Measurements from ENCODE around the gene TOGARAM1. TPM values are rescaled to one million over a fixed set of nuclear protein-coding genes. Genes with fewer than 3 reads are reported as not detected.
A peak's percentile ranks its signal among the peaks of the same experiment; 100 is the strongest.

Gene TOGARAM1
- total RNA-seq, 2 experiments from 2014 or later = 13.2 to 17.8 TPM

DNA sequence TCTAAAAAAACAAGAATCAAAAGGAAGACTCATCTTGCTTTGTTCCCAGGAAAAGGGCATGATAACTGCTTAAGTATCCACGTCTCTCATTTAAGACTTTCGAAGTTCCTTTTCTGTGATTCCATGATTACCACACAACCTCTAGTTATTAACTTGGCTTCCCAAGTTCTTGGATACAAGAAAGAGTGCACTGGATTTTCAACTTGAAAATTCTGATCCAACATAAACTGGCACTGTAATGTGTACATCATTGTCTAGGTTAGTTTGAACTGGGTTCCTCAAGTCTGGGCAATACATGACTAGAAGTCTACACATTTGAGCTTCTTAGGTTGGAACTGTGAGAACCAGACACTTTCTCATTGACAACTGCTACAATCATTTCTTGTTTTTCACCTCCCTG lies 1.8 kb upstream of the TOGARAM1 start:
- ATAC-seq (ENCODE audit: poor library complexity) (no peak), DNase-seq (peak in 1 of 14 experiments; percentile 5)
- Mint-ChIP-seq H3K27me3 (no peaks in the 10 kb centered on the region), H3K36me3 (ENCODE audit: low read depth) (peaks cover 19% of the 10 kb centered on the region), H3K27ac (no peak overlapping the region), H3K9me3 (peaks cover 10% of the 10 kb centered on the region), H3K4me1 (ENCODE audit: low read depth) (peaks cover 67% of the 10 kb centered on the region), H3K4me3 (peak overlapping the region; percentile 71)
- Histone ChIP-seq H3K4me3 (ENCODE audit: low read length) (peak overlapping the region; percentile 91), H3K4me1 (ENCODE audit: insufficient read depth, low read length) (peaks cover 29% of the 10 kb centered on the region), H3K36me3 (ENCODE audit: insufficient read depth, low read length) (peaks cover 5% of the 10 kb centered on the region), H3K27me3 (ENCODE audit: control insufficient read depth in 1 of 2, insufficient read depth in 2 of 2, low read length in 2 of 2) (no peaks in the 10 kb centered on the region), H3K9me3 (ENCODE audit: control insufficient read depth in 1 of 2, insufficient read depth in 1 of 2, low read length in 2 of 2) (peaks cover 7 to 13% of the 10 kb centered on the region in 2 experiments), H3K27ac (ENCODE audit: low read depth in 1 of 2, low read length in 2 of 2) (no peak overlapping the region)
- TF ChIP-seq, protein P1, sequence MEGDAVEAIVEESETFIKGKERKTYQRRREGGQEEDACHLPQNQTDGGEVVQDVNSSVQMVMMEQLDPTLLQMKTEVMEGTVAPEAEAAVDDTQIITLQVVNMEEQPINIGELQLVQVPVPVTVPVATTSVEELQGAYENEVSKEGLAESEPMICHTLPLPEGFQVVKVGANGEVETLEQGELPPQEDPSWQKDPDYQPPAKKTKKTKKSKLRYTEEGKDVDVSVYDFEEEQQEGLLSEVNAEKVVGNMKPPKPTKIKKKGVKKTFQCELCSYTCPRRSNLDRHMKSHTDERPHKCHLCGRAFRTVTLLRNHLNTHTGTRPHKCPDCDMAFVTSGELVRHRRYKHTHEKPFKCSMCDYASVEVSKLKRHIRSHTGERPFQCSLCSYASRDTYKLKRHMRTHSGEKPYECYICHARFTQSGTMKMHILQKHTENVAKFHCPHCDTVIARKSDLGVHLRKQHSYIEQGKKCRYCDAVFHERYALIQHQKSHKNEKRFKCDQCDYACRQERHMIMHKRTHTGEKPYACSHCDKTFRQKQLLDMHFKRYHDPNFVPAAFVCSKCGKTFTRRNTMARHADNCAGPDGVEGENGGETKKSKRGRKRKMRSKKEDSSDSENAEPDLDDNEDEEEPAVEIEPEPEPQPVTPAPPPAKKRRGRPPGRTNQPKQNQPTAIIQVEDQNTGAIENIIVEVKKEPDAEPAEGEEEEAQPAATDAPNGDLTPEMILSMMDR (IDR thresholded peaks at IDR 0.05) = no peak
- intact Hi-C loops (cut with DNase I, micrococcal nuclease) = loop anchor here (2.0 kb wide), 3 partner anchors 13 to 125 kb away; partner anchors contain the start of gene PRPF39 (in 1 of the 2)
- ChIA-PET CTCF (interaction anchor here (0.9 kb wide), 1 partner anchor 175 kb away, joined by 4 read pairs; no protein-coding TSS in a partner anchor), POLR2A (interaction anchor here (1.7 to 4.5 kb wide), 7 partner anchors 28 to 293 kb away, joined by 3 to 119 read pairs (median 33); partner anchors contain the start of genes FANCM, FKBP3, MIS18BP1 and PRPF39)

DNA sequence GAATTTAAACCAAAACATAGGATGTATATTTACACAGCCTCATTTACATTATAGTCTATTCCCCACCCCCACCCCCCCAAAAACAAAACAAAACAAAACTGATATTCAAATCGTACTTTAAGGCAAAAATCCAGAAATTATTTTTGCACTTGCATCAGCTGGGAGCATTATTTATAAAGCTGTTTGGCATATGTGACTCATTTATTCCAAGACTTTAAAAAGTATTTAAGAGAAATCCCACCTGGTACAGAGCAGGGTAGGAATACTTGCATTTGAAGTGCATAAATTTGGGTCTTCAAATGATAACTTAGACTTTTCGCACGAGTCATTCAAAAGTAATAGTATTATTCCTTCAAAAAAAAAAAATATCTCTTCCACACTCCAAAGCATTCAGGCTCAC lies 1.3 kb upstream of the TOGARAM1 start:
- peaks cover 7 to 13% of the 10 kb centered on the region in 2 experiments for H3K9me3 ChIP-seq (ENCODE audit: control insufficient read depth in 1 of 2, insufficient read depth in 1 of 2, low read length in 2 of 2)
- peak overlapping the region; percentile 91 for H3K4me3 ChIP-seq (ENCODE audit: low read length)
- DNase-seq (no peak), ATAC-seq (ENCODE audit: poor library complexity) (no peak)
- peaks cover 19% of the 10 kb centered on the region for H3K36me3 Mint-ChIP-seq (ENCODE audit: low read depth)
- ChIA-PET POLR2A (interaction anchor here (0.7 to 4.5 kb wide), 15 partner anchors 13 to 292 kb away, joined by 3 to 119 read pairs (median 7); partner anchors contain the start of genes FANCM, FKBP3, MIS18BP1 and PRPF39), CTCF (interaction anchor here (0.9 kb wide), 1 partner anchor 174 kb away, joined by 4 read pairs; no protein-coding TSS in a partner anchor)
- intact Hi-C loops (cut with DNase I, micrococcal nuclease) = loop anchor here (1.0 to 2.0 kb wide), 4 partner anchors 14 to 174 kb away; partner anchors contain the start of genes FKBP3 (in 1 of the 2) and PRPF39 (in 1 of the 2)
- H3K27ac ChIP-seq (ENCODE audit: low read depth in 1 of 2, low read length in 2 of 2) = peak overlapping the region; percentile 93 to 97
- H3K4me3 Mint-ChIP-seq = peak overlapping the region; percentile 71
- no peak overlapping the region for H3K27ac Mint-ChIP-seq
- H3K9me3 Mint-ChIP-seq = peaks cover 12% of the 10 kb centered on the region
- no peaks in the 10 kb centered on the region for H3K27me3 Mint-ChIP-seq
- H3K4me1 Mint-ChIP-seq (ENCODE audit: low read depth) = peaks cover 65% of the 10 kb centered on the region
- TF ChIP-seq, protein P1 (IDR thresholded peaks at IDR 0.05) = no peak
- H3K4me1 ChIP-seq (ENCODE audit: insufficient read depth, low read length) = peaks cover 25% of the 10 kb centered on the region
- H3K36me3 ChIP-seq (ENCODE audit: insufficient read depth, low read length) = peaks cover 5% of the 10 kb centered on the region
- H3K27me3 ChIP-seq (ENCODE audit: control insufficient read depth in 1 of 2, insufficient read depth in 2 of 2, low read length in 2 of 2) = no peaks in the 10 kb centered on the region

DNA sequence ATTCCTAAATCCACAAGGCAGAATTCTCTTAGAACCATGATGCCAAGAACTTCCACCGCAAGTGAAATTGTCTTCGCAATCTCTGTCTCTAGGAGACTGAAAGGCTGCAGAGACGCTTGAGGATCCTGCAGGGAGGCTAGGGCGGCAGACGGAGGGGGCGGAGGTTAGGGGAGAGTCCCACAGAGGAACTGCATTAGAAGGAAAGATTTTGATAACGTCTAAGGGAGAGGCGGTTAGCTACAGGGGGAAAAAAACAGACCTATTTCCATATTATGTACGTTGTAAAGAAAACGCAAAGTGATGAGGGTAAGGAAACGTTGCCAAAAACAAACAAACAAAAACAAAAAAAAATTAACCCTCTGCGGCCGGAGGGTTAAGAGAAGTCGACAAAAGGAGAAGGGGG lies 838 bp upstream of the TOGARAM1 start:
- H3K4me1 Mint-ChIP-seq (ENCODE audit: low read depth) = peaks cover 61% of the 10 kb centered on the region

More for the DNA sequence above, 838 bp upstream of the TOGARAM1 start:
- no peaks in the 10 kb centered on the region for H3K27me3 Mint-ChIP-seq
- ATAC-seq (ENCODE audit: poor library complexity) (peak; percentile 41), DNase-seq (peak; percentile 28 to 82 (median 52))
- H3K4me3 Mint-ChIP-seq = no peak overlapping the region
- peaks cover 7 to 13% of the 10 kb centered on the region in 2 experiments for H3K9me3 ChIP-seq (ENCODE audit: control insufficient read depth in 1 of 2, insufficient read depth in 1 of 2, low read length in 2 of 2)
- no peak overlapping the region for H3K27ac Mint-ChIP-seq
- H3K9me3 Mint-ChIP-seq = peaks cover 12% of the 10 kb centered on the region
- H3K27me3 ChIP-seq (ENCODE audit: control insufficient read depth in 1 of 2, insufficient read depth in 2 of 2, low read length in 2 of 2) = no peaks in the 10 kb centered on the region
- ChIA-PET CTCF (interaction anchor here (0.9 to 2.5 kb wide), 3 partner anchors 173 to 292 kb away, joined by 4 to 11 read pairs (median 7); partner anchors contain the start of genes FKBP3 and MIS18BP1), POLR2A (interaction anchor here (0.6 to 4.5 kb wide), 30 partner anchors 12 to 307 kb away, joined by 3 to 119 read pairs (median 4); partner anchors contain the start of genes FANCM, FKBP3, MIS18BP1 and PRPF39)
- peaks cover 30% of the 10 kb centered on the region for H3K4me1 ChIP-seq (ENCODE audit: insufficient read depth, low read length)
- peaks cover 2% of the 10 kb centered on the region for H3K36me3 ChIP-seq (ENCODE audit: insufficient read depth, low read length)
- TF ChIP-seq, protein P1 (IDR thresholded peaks at IDR 0.05) = no peak
- H3K36me3 Mint-ChIP-seq (ENCODE audit: low read depth) = peaks cover 20% of the 10 kb centered on the region
- H3K27ac ChIP-seq (ENCODE audit: low read depth in 1 of 2, low read length in 2 of 2) = peak overlapping the region; percentile 93 to 97
- H3K4me3 ChIP-seq (ENCODE audit: low read length) = peak overlapping the region; percentile 91
- intact Hi-C loops (cut with DNase I, micrococcal nuclease) = loop anchor here (1.0 to 2.0 kb wide), 4 partner anchors 14 to 173 kb away; partner anchors contain the start of genes FKBP3 (in 1 of the 2) and PRPF39 (in 1 of the 2)
